Stimulated activated CD8-positive, alpha-beta memory T cell treated with anti-CD3 and anti-CD28 coated beads, Interleukin-2, amount 100 ng/mL, for 1 hour (primary cell): ENCODE measurements around the gene CARM1.
"Not testable (repeated sequence)": the region's sequence is repeated elsewhere in the genome, so short reads cannot be mapped to it uniquely, and the experiment has no call there.

Experiments used
- DNase-seq, 2 donors: peaks; one replicate each; pipeline ENCODE4 v3.0.0-alpha.2; 2020; ENCODE audit warnings: low read depth in 2 of 2

CARM1 gene

DNA sequence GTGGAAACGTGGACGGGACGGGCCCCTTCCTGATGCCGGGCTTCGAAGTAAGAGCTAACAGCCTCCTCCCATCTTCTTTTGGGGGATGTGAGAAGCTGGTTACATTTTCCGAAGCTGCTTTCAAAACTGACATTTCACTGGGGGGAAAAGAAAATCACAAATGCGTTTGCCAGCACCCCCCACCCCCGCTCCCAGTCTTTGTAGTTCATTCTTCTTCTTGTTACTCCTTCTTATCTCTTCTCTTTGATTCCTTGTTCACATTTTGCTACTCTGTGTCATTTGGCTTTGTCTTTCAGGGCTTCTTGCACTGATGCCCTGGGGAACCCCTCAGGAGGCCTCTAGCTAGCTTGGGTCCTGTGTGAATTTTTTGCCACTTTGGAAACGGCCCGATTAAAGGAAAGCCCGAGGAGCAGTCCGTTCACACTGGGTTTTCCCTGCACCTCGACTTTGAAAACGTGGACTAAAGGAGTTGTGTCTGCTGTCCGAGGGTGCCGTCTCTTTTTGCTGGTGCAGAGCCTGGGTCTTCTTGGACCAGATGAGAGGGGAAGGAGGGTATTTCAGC, 1.3 kb downstream of the CARM1 start:
- DNase-seq = no peak

DNA sequence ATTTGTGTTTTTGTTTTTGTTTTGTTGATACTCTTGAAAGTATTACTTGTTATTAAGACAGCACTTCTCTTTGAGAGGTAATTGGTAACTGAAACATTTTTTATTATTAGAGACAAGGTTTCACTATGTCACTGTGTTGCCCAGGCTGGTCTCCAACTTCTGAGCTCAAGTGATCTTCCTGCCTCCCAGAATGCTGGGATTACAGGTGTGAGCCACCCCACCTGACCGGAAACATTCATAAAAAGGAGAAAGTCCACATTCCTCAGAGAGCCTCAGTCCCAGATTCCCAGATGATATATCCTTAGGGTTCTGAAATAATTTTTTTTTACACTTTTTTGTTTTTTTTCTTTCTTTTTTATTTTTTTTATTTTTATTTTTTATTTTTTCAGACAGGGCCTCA, 2.7 kb downstream of the CARM1 start:
- no peak for DNase-seq

DNA sequence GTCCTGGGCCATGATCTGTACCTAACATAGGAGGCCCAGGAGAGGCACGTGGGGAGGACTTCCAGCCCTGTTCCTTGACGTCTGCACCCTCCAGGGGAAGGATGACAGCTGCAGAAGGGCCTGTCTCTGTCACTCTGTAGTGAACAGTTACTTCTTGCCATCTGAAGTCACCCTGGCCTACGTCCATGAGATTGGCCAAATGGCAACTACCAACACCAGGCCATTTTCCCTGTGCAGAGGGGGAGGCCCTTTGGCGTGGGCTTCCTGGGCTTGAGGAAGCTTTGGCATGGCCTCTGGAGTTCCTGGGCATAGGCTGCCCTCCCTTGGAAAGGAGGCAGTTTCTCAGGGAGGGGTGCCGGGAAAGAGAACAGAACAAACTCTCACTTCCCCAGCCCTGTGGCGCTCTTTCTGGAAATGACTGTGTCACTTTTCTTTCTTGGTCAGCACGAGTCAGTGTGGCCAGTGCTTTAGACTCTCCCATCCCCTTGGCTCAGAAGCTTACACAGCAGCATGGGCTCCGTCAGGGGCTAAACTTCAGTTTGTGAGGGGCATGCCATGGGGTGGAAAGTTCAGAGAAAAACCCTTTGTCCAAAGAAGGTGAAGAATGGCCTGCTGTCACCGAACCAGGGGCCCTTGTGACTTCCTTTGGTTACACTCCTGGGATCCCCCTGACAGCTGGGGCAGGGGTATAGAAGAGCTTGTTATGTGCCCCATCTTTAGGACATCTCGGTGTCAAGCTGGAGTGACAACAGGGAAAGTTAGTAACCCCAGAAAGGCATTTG, 5.3 kb downstream of the CARM1 start:
- no peak for DNase-seq

DNA sequence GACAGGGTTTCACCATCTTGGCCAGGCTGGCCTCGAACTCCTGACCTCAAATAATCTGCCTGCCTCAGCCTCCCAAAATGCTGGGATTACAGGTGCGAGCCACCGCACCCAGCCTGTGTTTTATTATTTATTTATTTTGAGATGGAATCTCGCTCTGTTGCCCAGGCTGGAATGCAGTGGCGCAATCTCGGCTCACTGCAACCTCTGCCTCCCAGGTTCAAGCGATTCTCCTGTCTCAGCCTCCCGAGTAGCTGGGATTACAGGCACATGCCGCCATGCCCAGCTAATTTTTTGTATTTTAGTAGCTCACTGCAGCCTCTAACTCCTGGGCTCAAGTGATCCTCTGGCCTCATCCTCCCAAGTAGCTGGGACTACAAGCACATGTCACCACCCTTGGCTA, 6.3 kb downstream of the CARM1 start:
- not testable (repeated sequence) for DNase-seq

DNA sequence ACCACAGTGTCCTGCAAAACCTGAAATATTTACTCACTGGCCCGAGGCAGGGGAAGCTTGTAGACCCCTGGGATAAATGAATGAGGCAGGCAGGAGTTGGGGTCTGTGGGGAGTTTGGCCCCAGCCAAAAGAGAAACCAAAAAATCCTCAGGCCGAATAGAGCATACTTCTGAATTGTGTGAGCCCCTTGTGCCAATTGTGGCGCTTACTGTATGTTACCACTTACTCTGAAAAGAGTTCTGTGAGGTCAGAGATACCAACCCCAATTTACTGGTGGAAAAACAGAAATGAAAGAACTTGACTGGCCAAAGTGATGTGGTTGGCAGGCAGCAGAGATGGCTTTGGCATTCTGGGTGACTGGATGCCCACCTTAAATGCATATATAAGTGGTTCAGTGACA, 6.9 kb downstream of the CARM1 start:
- no peak for DNase-seq

DNA sequence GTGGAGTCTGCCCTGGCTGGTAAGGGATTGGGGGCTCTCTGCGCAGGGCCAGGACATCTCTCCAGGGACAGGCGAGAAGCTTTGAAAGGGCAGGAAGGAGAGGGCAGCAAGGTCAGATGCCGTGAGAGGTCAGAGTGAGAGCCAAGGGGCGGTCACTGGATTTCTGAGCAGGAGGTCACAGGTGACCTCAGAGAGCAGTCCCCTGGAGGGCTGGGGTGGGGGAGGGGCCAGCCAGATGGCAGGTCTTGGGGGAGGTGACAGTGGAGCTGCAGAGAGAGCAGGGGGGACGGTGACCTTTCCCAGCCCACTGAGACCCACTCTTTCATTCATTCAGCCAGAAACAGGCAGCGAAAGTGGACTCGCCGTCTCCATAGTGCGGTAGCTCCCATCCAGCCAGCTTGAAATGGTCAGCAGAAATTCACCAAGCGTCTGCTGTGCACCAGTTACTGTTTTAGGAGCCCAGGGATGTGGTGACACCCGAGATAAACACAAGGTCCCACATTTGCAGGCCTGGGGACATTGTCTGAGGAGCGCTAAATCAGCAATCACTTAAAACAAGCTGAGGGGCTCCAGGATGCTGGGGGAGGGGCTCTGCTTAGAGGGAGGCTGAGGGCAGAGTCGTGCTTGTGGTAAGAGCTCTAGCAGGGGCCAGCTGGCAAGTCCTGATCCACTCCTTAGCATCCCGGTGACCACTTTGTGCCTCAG, 10.2 kb downstream of the CARM1 start:
- DNase-seq = no peak

DNA sequence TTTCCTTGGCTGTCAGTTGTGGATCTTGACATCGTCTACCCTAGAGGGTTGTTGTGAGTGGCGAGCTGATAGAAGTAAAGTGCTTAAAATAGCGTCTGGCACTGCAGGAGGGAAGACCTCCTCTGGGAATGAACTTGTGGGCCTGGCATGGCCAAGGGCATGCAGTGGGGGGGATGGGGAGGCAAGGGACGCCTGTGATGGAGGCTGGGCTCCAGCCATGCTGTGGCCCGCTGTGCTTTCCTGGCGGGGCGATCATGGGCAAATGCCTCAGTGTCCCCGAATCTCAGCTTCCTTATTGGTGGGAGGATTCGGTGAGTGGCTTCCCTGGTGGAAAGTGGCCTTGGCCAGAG, 10.7 kb downstream of the CARM1 start:
- no peak for DNase-seq

DNA sequence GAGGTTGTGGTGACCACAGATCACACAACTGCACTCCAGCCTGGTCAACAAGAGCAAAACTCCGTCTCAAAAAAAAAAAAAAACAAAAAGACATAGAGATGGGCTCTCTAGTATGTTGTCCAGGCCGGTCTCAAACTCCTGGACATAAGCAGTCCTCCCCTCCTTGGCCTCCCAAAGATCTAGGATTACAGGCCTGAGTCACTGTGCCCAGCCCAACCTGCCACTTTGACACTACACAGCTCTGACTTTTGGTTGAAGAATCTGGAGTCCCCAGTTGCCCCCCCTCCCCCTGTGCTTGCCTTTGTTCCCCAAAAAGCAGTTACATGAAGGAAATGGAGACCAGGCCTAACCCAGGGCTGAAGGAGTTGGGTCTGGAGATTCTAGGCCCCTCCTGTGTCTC, 12.9 kb downstream of the CARM1 start:
- DNase-seq = no peak

DNA sequence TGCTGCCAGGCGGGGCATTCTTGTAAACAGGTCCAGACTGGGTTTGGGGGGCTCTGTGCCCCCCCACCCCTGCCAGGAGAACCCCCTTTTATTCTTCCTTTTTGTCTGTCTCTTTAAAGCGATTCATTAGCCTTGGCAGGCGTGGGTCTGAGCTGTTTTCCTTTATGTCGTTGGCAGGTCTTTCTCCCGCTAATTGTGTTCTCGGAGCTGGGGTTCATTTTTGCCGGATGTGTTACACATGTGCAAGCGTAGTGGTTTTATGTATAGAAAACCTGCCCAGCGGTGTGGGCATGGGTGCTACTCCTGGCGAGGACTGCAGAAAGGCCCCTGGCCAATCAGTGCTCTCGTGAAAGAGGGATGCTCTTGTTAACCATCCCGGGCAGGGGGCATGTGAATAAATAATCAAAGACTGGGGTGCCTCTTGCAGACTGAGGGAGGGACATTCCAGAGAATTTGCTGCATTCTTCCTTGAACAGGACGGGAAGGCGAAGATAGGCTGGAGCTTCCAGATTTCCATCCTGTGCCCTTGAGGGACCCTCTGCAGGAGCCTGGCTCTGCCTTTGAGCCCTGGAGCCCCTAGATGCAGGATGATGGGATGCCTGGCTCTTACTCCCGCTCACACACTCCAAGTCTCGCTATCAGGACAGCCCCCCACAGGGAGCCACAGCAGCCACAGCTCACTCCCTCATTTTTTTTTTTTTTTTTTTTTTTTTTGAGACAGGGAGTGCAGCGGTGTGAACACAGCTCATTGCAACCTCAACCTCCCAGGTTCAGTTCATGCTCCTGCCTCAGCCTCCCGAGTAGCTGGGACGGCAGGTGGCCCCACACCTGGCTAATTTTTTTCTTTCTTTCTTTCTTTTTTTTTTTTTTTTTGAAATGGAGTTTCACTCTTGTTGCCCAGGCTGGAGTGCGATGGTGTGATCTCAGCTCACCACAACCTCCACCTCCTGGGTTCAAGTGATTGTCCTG, 14.1 kb downstream of the CARM1 start:
- DNase-seq = no peak

DNA sequence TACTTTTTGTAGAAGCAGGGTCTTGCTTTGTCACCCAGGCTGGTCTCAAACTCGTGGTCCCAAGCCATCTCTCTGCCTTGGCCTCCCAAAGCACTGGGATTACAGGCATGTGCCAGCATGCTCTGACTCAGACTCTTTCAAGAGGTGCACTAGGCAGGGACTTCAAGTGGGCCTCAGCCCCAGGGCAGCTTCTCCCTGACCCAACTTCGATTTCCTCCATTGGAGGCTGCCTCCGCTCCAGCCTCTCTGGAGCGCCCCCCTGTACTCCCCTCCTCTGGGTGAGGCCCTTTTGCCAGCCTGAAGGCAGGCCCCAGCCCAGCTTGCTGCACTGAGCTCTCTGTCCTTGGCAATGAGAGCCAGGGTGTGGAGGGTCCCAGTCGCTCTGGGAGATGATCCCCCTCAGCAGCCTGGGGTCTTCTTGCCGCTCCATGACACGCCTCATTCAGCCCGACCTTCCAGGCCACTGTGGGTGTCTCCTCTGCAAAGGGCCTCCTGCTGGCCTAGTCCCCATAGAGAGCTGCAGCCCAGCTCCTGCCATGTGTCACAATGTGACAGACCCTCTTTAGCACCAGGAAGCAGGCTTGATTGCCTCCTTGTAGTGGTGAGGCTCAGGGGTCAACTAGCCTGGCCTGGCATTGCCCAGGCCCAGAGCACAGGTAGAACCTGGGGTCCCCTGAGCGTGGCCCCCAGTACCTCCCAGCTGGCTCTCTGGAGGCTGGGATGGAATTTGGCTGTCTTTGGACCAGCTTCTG, 16.4 kb downstream of the CARM1 start:
- no peak for DNase-seq

DNA sequence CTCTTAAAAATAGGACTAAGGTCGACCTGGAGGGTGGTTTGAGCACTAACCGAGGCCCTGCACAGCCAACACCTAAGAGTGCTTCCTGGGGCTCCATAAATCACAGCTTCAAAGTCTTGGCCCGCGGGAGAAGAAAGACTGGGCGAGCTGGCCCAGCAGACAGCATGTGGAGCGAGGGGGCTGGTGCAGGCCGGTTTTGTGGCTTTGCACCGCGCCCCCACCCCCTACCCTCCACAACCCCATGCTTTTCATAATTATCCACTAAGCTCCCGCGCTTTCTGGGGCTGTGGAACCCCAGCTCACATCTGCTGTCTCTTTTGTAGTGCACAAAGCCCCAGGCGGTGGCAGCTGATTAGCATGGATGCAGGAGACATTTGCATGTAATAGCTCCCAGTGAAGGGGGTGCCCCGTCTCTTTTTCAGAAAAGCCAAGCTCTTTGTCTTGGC, 17.1 kb downstream of the CARM1 start:
- no peak for DNase-seq

DNA sequence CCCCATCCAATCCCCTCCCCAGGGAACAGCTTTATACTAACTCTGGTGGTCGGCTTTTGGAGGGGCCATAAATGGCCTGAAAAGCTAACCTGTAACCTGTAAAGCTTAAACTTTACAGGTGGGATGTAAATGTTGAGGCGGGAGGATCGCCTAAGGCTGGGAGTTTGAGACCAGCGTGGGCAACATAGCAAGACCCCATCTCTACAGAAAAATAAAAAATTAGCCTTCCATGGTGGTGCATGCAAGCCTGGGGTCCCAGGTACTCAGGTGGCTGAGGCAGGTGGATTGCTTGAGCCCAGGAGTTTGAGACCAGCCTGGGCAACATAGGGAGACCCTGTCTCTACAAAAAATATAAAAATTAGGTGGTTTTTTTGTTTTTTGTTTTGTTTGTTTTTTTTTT, 18.5 kb downstream of the CARM1 start:
- no peak for DNase-seq

DNA sequence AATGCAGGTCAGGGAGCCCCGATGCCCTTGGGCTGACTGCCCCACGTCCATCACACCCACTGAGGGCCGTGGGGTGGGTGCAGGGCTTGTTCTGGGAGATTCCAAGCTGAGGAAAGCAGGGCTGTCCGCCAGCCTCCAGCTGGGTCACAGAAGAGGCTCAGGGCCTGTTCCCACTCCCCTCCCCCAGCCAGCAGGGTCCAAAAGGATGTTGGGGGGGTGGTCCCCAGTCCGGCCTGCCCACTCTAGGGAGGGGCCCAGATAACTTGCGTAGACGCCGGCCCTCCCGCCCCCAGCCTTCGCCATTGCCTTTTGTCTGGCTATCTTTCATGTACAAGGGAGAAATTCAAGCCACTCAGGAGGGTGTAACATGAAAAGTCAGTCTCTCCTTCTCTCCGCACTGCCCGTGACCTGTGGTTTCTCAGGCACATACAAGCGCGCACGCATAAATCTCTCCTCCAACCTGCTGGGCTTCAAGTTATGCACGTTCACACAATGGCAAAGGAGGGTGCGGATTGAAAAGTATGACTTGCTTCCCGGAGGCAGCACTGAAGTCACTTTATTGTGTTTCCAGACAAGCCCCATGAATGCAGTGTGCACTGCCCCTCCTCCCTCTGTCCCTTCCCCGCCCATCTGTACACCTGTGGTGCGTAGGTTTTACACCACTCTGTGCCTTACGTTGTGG, 20.2 kb downstream of the CARM1 start:
- no peak for DNase-seq

DNA sequence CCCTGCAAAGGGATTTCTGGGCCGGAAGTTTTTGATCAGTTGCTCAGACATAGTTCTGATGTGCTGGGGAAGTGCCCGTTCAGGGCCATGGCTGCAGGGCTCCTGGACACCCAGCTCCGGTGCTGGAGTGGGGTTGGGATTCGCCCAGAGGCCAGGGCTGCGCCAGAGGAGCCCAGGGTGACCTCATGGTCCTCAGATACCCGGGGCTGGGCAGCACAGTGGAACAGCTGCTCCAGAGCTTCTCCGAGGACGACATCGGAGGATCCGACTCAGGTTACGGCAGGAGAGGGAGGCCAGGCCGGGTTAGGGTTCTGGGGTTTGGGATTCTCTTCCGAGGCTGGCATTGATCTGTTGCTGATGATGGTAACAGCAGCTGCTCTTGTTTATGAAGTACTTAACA, 20.9 kb downstream of the CARM1 start:
- DNase-seq = no peak

DNA sequence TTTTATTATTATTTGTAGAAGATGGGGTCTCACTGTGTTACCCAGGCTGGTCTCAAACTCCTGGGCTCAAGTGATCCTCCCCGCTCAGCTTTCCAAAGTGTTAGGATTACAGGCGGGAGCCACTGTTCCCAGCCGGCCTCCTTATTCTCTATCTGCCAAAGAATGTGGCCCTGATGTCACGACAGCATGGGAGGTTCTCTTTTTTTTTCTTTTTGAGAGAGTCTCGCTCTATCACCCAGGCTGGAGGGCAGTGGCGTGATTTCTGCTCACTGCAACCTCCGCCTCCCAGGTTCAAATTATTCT, 23.5 kb downstream of the CARM1 start:
- no peak for DNase-seq

DNA sequence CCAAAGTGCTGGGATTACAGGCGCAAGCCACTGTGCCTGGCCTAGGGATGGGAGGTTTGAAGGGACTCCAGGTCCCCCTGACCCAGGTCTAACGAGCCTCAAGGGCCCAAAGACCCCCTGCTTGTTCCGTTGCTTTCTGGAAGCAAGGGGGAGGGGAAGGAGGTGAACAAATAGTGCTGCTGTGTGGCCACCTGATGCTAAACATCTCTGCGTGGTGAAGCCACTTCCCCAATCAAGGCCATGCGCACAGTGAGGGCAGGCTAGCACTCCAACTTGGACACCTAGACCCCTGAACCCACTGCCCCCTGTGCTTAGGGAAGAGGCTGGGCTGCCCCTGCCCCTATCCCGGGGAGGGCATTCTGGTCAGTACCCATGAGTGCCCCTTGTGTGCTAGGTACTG, 24.0 kb downstream of the CARM1 start:
- DNase-seq = no peak

DNA sequence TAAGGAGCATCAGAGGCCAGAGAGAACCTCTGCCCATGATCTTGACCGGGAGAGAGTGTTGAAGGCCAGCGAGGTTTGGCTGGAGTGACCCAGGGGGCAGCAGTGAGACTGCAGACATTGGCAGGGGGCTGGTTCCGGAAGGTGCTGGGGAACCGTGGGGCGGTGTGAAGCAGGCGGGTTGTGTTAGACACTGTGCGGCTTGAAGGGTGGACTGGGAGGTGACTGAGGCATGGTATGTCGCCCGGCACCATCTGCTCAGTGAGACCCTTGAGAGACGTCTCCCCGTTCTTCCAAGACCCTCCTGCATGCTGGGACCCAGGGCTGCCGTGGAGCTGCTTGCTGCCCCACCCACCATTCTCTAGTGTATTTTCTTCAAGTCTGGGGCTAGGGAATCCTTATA, 24.6 kb downstream of the CARM1 start:
- no peak for DNase-seq

DNA sequence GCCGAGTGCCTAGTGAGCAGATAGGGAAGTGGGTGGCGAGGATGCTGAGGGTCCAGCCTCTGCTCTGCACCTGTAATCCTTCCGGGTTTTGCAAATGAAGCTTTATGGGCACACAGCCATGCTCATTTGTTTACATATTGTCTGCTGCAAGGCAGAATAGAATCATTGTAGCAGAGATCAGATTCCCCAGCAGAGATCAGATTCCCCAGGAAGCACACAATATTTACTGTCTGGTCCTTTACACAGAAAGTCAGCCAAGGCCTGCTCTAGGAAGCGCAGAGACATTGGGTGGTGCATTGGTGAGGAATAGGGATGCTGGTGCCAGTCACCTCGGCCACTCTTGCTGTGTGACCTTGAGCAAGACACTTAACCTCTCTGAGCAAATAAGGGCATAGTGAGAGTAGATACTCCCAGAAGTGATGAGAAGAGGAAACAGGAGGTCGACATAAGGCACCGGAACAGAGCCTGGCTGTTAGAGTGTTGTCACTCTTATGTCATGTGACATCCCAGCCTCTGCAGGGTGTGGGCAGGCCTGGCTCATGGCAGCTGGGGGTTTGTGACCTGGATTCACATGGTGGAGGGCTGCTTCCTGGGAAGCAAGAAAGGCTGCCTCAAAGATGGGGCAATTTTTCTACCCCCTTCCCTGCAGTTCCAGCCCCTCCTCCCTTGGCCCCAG, 25.6 kb downstream of the CARM1 start:
- no peak for DNase-seq

DNA sequence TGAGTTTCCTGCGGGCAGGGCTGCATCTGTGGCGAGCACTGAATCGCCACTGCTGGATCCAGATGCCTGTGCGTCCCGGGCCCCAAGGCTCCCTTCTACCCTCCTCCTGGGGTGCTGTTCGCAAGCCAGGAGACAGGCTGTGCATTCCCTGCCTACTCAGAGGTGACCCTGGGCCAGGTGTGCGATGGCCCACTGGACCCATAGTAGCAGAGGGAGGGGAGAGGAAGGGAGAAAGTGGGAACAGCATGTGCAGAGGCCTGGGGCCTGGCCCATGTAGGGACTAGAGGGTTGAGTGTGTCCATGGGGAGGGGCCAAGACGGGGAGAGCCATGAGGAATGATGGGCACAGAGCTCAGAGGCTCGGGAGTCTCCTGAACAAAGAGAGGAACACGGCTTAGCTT, 27.3 kb downstream of the CARM1 start:
- no peak for DNase-seq

DNA sequence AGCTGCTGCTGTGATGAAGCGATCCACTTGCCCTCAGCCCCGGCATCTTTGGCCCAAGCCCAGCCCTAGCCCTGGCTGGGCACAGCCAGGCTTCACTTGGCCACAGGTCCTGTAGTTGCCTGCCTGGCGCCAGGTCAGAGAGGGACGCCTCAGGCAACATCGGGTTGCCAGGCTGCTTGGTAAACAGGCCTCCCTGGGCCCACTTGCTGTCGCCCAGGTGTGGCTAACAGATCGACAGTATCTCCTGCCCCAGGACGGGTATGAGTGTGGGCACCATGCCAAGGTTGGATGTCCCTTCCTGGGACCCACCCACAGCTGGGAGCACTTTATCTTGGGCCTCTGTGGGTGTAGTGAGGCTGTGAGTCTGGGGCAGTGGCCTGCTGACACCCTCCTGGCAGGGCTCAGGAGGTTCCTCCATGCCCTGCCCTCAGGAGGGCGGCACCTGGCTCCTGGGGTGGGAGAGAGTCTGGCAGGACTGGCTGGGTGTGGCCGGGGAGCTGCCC, 27.8 kb downstream of the CARM1 start:
- no peak for DNase-seq
